ENCODE measurements around the gene RAB11FIP3. TPM values are rescaled to one million over a fixed set of nuclear protein-coding genes. Genes with fewer than 3 reads are reported as not detected.
A peak's percentile ranks its signal among the peaks of the same experiment; 100 is the strongest.

RAB11FIP3 gene
- total and polyA plus RNA-seq, 10 of the 15 experiments (the other 5 are each of a cell fraction or from before 2014, with no cell fraction given) = 1.2 to 27.3 (median 7.7) TPM

DNA sequence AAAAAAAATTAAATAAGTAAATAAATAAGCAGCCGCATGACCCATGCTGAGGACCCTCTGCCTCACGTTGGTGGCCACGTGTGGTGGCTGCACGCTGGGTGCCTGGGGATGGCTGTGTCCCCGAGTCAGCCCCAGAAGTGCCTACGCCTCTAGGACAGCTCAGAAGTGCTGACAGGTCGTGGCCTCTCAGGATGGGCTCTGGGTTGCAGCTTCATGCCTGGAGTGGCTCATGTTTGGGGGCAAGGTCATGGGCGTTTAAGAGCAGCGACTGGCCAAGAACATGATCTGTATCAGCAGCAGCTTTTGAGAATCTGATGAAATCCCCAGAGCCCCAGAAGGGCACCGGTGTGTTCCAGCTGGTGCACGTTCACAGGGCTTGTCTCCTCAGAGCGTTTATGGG, 75.3 kb downstream of the RAB11FIP3 start:
- intact Hi-C loops (cut with micrococcal nuclease; ENCODE audit: unreplicated experiment) = no loop called here
- H3K27me3 ChIP-seq (replicated peaks in 1 of 2; ENCODE audit: control insufficient read depth in 2 of 2, insufficient read depth in 2 of 2, low read length in 1 of 2) = no peaks in the 10 kb centered on the region
- ATAC-seq (no peak), FAIRE-seq (no peak), DNase-seq (ENCODE audit: low read depth, low spot score) (no peak)
- H3K4me1 ChIP-seq (ENCODE audit: control insufficient read depth, insufficient read depth, low read length) = no peaks in the 10 kb centered on the region
- ChIA-PET CTCF (no interaction called here), POLR2A (no interaction called here), SMC1A (ENCODE audit: uncharacterized antibody, unreplicated experiment) (no interaction called here), RAD21 (ENCODE audit: unreplicated experiment) (no interaction called here)
- TSS peak; percentile 23 for BruUV-seq (replicated peaks)
- no peaks in the 10 kb centered on the region for H4K20me1 ChIP-seq (ENCODE audit: control insufficient read depth, insufficient read depth)
- H3K9ac ChIP-seq (ENCODE audit: control insufficient read depth, insufficient read depth, low read length) = no peak overlapping the region
- no peak overlapping the region for H3K4me3 ChIP-seq
- no peak overlapping the region for H2AFZ ChIP-seq (ENCODE audit: control insufficient read depth, low read depth, low read length)
- H3K27ac ChIP-seq (ENCODE audit: control insufficient read depth, insufficient read depth) = no peak overlapping the region
- H3K9me3 ChIP-seq (replicated peaks; ENCODE audit: control insufficient read depth, insufficient read depth, low read length) = no peaks in the 10 kb centered on the region
- no peaks in the 10 kb centered on the region; a peak in 3 of 4 replicates for H3K36me3 ChIP-seq (ENCODE audit: control insufficient read depth in 2 of 2, insufficient read depth in 2 of 2, low read length in 1 of 2)
- no peaks in the 10 kb centered on the region for H3K79me2 ChIP-seq (ENCODE audit: control insufficient read depth, insufficient read depth, low read length)
- in situ Hi-C loops (cut with MboI) = no loop called here
- WGBS (ENCODE audit: insufficient coverage, insufficient replicate concordance, low lambda C conversion rate, missing lambda C conversion rate) = 79% methylated on average over 12 of the region's 12 CpGs
- no peak overlapping the region for H3K4me2 ChIP-seq (ENCODE audit: control insufficient read depth, insufficient read depth)
- TF ChIP-seq TCF12 (IDR thresholded peaks at IDR 0.05; ENCODE audit: low read depth, low read length) (no peak), PAX8 (IDR thresholded peaks at IDR 0.05) (no peak), REST (IDR thresholded peaks at IDR 0.05; ENCODE audit: low read depth, low read length) (no peak), HDAC2 (IDR thresholded peaks at IDR 0.05) (no peak), ZNF622 (IDR thresholded peaks at IDR 0.05) (no peak), NRF1 (conservative IDR thresholded peaks at IDR 0.05; ENCODE audit: low read depth, low read length) (no peak), POLR2AphosphoS5 (IDR thresholded peaks at IDR 0.05; ENCODE audit: low read length) (no peak)
- TF ChIP-seq, protein P1, sequence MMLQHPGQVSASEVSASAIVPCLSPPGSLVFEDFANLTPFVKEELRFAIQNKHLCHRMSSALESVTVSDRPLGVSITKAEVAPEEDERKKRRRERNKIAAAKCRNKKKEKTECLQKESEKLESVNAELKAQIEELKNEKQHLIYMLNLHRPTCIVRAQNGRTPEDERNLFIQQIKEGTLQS (IDR thresholded peaks at IDR 0.05; ENCODE audit: borderline replicate concordance, extremely low read depth, low read depth, low read length) = no peak
- TF ChIP-seq, protein P2, sequence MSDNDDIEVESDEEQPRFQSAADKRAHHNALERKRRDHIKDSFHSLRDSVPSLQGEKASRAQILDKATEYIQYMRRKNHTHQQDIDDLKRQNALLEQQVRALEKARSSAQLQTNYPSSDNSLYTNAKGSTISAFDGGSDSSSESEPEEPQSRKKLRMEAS (IDR thresholded peaks at IDR 0.05; ENCODE audit: low read depth, low read length) = no peak
- TF ChIP-seq, protein P3, sequence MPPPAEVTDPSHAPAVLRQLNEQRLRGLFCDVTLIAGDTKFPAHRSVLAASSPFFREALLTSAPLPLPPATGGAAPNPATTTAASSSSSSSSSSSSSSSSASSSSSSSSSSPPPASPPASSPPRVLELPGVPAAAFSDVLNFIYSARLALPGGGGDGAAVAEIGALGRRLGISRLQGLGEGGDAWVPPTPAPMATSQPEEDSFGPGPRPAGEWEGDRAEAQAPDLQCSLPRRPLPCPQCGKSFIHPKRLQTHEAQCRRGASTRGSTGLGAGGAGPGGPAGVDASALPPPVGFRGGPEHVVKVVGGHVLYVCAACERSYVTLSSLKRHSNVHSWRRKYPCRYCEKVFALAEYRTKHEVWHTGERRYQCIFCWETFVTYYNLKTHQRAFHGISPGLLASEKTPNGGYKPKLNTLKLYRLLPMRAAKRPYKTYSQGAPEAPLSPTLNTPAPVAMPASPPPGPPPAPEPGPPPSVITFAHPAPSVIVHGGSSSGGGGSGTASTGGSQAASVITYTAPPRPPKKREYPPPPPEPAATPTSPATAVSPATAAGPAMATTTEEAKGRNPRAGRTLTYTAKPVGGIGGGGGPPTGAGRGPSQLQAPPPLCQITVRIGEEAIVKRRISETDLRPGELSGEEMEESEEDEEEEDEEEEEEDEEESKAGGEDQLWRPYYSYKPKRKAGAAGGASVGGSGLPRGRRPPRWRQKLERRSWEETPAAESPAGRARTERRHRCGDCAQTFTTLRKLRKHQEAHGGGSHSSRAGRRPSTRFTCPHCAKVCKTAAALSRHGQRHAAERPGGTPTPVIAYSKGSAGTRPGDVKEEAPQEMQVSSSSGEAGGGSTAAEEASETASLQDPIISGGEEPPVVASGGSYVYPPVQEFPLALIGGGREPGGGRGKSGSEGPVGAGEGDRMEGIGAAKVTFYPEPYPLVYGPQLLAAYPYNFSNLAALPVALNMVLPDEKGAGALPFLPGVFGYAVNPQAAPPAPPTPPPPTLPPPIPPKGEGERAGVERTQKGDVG (CRISPR knock-in tag; IDR thresholded peaks at IDR 0.05) = no peak
